Hippocampal formation (tissue), 2 donors: ENCODE measurements around the gene MLANA.

ENCODE experiments used
- DNase-seq, 2 donors: peaks; one replicate each; lab custom pipeline; 2025; lab: John Stamatoyannopoulos, UW

Gene MLANA

GRCh38 chr9:5899292-5899691 is 8.6 kb downstream of the MLANA start:
- DNase-seq = no peak

- no peak for DNase-seq
These were observed 9.9 kb downstream of the MLANA start for GRCh38 chr9:5900622-5901021.

GRCh38 chr9:5902377-5902776 is 11.7 kb downstream of the MLANA start:
- no peak for DNase-seq

- no peak for DNase-seq
These were observed 18.2 kb downstream of the MLANA start for GRCh38 chr9:5908918-5909317.

- no peak for DNase-seq
These were observed 19.3 kb downstream of the MLANA start for GRCh38 chr9:5909976-5910375.

GRCh38 chr9:5910413-5911057 is 19.8 kb downstream of the MLANA start:
- DNase-seq = no peak

- DNase-seq = no peak
These were observed 24.7 kb downstream of the MLANA start for GRCh38 chr9:5915438-5915837.

GRCh38 chr9:5917273-5917672 is 26.6 kb downstream of the MLANA start:
- no peak for DNase-seq

GRCh38 chr9:5917888-5918287 is 27.2 kb downstream of the MLANA start:
- DNase-seq = no peak

GRCh38 chr9:5918460-5918859 is 27.8 kb downstream of the MLANA start:
- no peak for DNase-seq

- DNase-seq = no peak
These were observed 30.2 kb downstream of the MLANA start for GRCh38 chr9:5920860-5921328.

- DNase-seq = no peak
These were observed 31.5 kb downstream of the MLANA start for GRCh38 chr9:5922192-5922591.

GRCh38 chr9:5931657-5932056 is 41.0 kb downstream of the MLANA start:
- DNase-seq = no peak

GRCh38 chr9:5938449-5938848 is 47.8 kb downstream of the MLANA start:
- no peak for DNase-seq

- DNase-seq = peak in 1 of 2 donors; percentile 10
These were observed 48.8 kb downstream of the MLANA start for GRCh38 chr9:5939530-5939929.

GRCh38 chr9:5941214-5941613 is 50.5 kb downstream of the MLANA start:
- DNase-seq = no peak

- no peak for DNase-seq
These were observed 54.4 kb downstream of the MLANA start for GRCh38 chr9:5945112-5945511.

- no peak for DNase-seq
These were observed 57.2 kb downstream of the MLANA start for GRCh38 chr9:5947912-5948311.

- DNase-seq = no peak
These were observed 58.5 kb downstream of the MLANA start for GRCh38 chr9:5949103-5949699.

GRCh38 chr9:5950261-5950660 is 59.6 kb downstream of the MLANA start:
- no peak for DNase-seq

GRCh38 chr9:5951686-5952211 is 61.1 kb downstream of the MLANA start:
- no peak for DNase-seq

- DNase-seq = no peak
These were observed 63.3 kb downstream of the MLANA start for GRCh38 chr9:5953743-5954707.
